Right atrium auricular region (tissue), 2 donors: Measurements from ENCODE around the gene MOXD1. TPM values are rescaled to one million over a fixed set of nuclear protein-coding genes. Genes with fewer than 3 reads are reported as not detected.
"Not testable (repeated sequence)": the region's sequence is repeated elsewhere in the genome, so short reads cannot be mapped to it uniquely, and the experiment has no call there.

Experiments used
- DNase-seq: peaks from one replicate; pipeline ENCODE4 v3.0.0-alpha.2; 2019; ENCODE audit warnings: low spot score
- H3K27ac ChIP-seq, 2 donors: fragments of 200-600 bp; sonication (generic); 1 replicate in 1 of 2; 2 replicates in 1 of 2; pipeline ENCODE4 v1.5.1; 2016 to 2019
- H3K27me3 ChIP-seq, 2 donors: fragments of 200-600 bp; sonication (generic); one replicate each; pipeline versions ENCODE4 v1.5.1 to v1.6.0; 2017 to 2019
- H3K36me3 ChIP-seq: fragments of 200-600 bp; sonication (generic); one replicate; pipeline ENCODE4 v1.5.1; 2016
- H3K4me1 ChIP-seq, 2 donors: fragments of 200-600 bp; sonication (generic); one replicate each; pipeline versions ENCODE4 v1.5.1 to v1.6.0; 2017 to 2019
- H3K4me3 ChIP-seq, 2 donors: fragments of 200-600 bp; sonication (generic); 1 replicate in 1 of 2; 2 replicates in 1 of 2; pipeline ENCODE4 v1.5.1; 2017 to 2019; ENCODE audit warnings: mild to moderate bottlenecking in 1 of 2, moderate library complexity in 1 of 2
- H3K9me3 ChIP-seq, 2 donors: fragments of 200-600 bp; sonication (generic); one replicate each; pipeline ENCODE4 v1.5.1; 2019
- total RNA-seq, 2 donors: library from RNA; depleted of rRNA; stranded (reverse); fragments of >200 nt; gene quantifications; one replicate each; pipeline ENCODE4 v1.1.0, GENCODE V29; 2016
- TF ChIP-seq, protein P1 (sequence below), 2 donors: fragments of 200-600 bp; sonication (generic); IDR thresholded peaks; one replicate each; pipeline ENCODE4 v1.5.1; 2019; ENCODE audit warnings: antibody characterized with exemption in 2 of 2

MOXD1 gene
- total RNA-seq, 2 donors from 2014 or later: 2.5 to 9.3 TPM

DNA sequence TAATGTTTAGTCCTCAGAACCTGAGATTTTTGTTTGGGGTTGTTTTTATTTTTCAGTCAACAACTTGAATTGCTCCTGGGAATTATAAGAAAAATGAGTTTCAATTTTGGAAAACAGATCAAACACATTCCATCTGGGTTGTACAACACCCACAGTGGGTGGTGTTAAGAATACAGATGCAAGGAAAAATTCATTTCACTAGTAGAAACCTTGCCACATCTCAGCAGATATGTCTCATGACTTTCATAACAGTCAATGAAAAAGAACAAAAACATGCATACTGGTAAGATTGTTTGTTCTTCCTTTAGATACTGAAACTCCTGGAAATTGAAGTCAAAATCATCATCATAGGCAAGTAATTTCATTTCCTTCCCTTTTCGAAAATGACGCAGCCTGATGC lies 78.9 kb downstream of the MOXD1 start:
- no peak overlapping the region for H3K4me3 ChIP-seq
- no peaks in the 10 kb centered on the region for H3K36me3 ChIP-seq
- DNase-seq: no peak
- H3K9me3 ChIP-seq: peaks cover 0 to 24% of the 10 kb centered on the region in 2 donors
- TF ChIP-seq, protein P1, sequence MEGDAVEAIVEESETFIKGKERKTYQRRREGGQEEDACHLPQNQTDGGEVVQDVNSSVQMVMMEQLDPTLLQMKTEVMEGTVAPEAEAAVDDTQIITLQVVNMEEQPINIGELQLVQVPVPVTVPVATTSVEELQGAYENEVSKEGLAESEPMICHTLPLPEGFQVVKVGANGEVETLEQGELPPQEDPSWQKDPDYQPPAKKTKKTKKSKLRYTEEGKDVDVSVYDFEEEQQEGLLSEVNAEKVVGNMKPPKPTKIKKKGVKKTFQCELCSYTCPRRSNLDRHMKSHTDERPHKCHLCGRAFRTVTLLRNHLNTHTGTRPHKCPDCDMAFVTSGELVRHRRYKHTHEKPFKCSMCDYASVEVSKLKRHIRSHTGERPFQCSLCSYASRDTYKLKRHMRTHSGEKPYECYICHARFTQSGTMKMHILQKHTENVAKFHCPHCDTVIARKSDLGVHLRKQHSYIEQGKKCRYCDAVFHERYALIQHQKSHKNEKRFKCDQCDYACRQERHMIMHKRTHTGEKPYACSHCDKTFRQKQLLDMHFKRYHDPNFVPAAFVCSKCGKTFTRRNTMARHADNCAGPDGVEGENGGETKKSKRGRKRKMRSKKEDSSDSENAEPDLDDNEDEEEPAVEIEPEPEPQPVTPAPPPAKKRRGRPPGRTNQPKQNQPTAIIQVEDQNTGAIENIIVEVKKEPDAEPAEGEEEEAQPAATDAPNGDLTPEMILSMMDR (IDR thresholded peaks at IDR 0.05): no peak
- no peaks in the 10 kb centered on the region for H3K4me1 ChIP-seq
- no peaks in the 10 kb centered on the region for H3K27me3 ChIP-seq
- H3K27ac ChIP-seq: no peak overlapping the region

DNA sequence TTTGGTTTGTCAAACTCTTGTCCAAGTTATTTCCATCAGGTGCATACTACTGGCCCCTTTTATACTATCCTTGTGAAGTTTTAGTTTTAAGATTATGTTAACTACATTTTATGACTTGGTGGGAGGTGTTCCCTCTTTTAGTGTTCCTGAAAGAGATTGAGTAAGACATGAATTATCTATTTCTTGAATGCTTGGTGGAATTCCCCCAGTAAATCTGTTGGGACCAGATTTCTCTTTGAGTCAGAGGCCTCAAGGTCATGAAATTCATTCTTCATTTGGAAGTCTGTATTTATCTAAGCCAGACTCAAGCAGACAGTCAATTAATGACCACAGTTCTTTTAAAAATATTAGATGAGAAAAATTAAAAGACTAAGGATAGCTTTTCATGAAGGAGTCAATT lies 81.3 kb downstream of the MOXD1 start:
- no peak overlapping the region for H3K27ac ChIP-seq
- H3K27me3 ChIP-seq: no peaks in the 10 kb centered on the region
- no peaks in the 10 kb centered on the region for H3K4me1 ChIP-seq
- no peaks in the 10 kb centered on the region for H3K36me3 ChIP-seq
- DNase-seq: no peak
- peaks cover 0 to 40% of the 10 kb centered on the region in 2 donors for H3K9me3 ChIP-seq
- H3K4me3 ChIP-seq: no peak overlapping the region
- TF ChIP-seq, protein P1 (IDR thresholded peaks at IDR 0.05): no peak

DNA sequence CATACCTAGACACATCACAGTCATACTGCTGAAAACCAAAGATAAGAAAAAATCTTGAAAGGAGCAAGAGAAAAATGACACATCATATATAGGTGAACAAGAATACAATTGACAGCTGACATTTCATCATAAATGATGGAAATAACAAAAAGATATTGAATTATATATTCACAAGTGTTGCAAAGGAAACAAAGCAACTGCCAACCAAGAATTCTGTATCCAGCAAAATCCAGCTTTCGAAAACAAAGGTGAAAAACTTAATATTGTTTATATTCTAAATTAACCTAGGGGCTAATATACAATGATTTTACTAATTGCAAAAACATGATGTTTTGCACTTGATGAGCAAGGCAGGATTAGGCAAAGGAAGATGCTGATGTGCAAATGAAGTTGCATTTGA lies 84.3 kb downstream of the MOXD1 start:
- no peak for DNase-seq
- Histone ChIP-seq H3K27me3 (no peaks in the 10 kb centered on the region), H3K36me3 (no peaks in the 10 kb centered on the region)

DNA sequence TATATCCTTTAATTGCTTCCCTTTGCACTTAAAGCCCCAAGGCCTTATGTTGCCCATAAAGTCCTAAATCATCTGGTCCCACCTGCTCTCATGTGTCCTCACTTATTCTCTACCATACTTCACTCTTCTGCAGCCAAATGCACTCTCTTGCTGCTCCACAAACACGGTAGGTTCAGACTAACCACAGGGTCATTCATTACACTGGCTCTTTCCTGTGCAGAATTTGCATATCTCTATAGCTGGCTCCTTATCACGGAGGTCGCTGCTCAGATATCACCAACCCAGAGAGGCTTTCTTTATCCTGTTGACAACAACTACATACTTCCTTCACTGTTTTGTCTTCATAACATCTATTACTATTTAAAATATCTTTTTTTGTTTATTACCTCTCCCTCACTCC lies 86.8 kb downstream of the MOXD1 start:
- Histone ChIP-seq H3K4me1 (no peaks in the 10 kb centered on the region), H3K27ac (no peak overlapping the region), H3K36me3 (no peaks in the 10 kb centered on the region), H3K9me3 (peaks cover 0 to 36% of the 10 kb centered on the region in 2 donors), H3K4me3 (no peak overlapping the region), H3K27me3 (no peaks in the 10 kb centered on the region)
- DNase-seq: no peak
- TF ChIP-seq, protein P1 (IDR thresholded peaks at IDR 0.05): no peak

More for the DNA sequence above, 84.3 kb downstream of the MOXD1 start:
- H3K4me1 ChIP-seq: no peaks in the 10 kb centered on the region
- peaks cover 0 to 40% of the 10 kb centered on the region in 2 donors for H3K9me3 ChIP-seq
- no peak overlapping the region for H3K27ac ChIP-seq
- no peak overlapping the region for H3K4me3 ChIP-seq
- TF ChIP-seq, protein P1 (IDR thresholded peaks at IDR 0.05): no peak

DNA sequence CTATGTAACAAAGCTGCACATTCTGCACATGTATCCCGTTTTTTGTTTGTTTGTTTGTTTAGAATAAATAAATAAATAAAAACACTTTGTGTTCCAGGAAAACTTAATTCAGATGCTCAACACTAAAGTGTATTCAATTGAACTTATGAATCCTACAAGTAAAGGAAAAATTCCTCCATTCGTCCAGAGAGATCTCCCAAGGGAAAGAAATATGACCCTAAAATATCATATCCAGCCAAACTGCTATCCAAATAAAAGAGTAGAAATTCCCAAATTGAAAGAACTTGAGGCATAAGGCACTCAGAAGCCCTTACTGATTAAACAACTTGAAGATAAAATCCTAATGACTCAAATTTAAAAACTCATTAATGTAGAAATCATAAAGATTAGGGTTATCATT lies 90.4 kb downstream of the MOXD1 start:
- Histone ChIP-seq H3K4me3 (no peak overlapping the region), H3K27ac (no peak overlapping the region), H3K4me1 (no peaks in the 10 kb centered on the region), H3K27me3 (no peaks in the 10 kb centered on the region), H3K36me3 (no peaks in the 10 kb centered on the region), H3K9me3 (peaks cover 0 to 7% of the 10 kb centered on the region in 2 donors)
- no peak for DNase-seq
- TF ChIP-seq, protein P1 (IDR thresholded peaks at IDR 0.05): no peak

DNA sequence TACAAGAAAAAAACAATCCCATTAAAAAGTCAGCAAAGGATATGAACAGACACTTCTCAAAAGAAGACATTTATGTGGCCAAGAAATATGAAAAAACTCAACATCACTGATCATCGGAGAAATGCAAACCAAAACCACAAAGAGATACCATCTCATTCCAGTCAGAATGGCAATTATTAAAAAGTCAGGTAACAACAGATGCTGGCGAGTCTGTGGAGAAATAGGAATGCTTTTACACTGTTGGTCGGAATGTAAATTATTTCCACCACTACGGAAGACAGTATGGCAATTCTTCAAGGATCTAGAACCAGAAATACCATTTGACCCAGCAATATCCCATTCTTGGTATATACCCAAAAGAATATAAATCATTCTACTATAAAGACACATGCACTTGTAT lies 91.1 kb downstream of the MOXD1 start:
- not testable (repeated sequence) for H3K36me3 ChIP-seq, H3K4me3 ChIP-seq, H3K9me3 ChIP-seq, H3K27me3 ChIP-seq, H3K27ac ChIP-seq, DNase-seq, H3K4me1 ChIP-seq
